ENCODE data around the gene AQP1. TPM values are rescaled to one million over a fixed set of nuclear protein-coding genes. Genes with fewer than 3 reads are reported as not detected.

Gene AQP1
- total and polyA plus RNA-seq, 5 experiments from 2014 or later = 0.23 to 0.33 TPM; not detected in 3

GRCh38 chr7:30912731-30912985, 1.0 kb downstream of the AQP1 start:
- Mint-ChIP-seq H3K4me1 (peaks cover 0 to 2% (median 0%) of the 10 kb centered on the region in 4 donors), H3K4me3 (no peak overlapping the region), H3K27ac (no peak overlapping the region), H3K27me3 (no peaks in the 10 kb centered on the region), H3K36me3 (no peaks in the 10 kb centered on the region), H3K9me3 (no peaks in the 10 kb centered on the region)
- POLR2A ChIA-PET = no interaction called here
- DNase-seq (no peak), ATAC-seq (no peak)

GRCh38 chr7:30912986-30913811, 1.5 kb downstream of the AQP1 start:
- Mint-ChIP-seq H3K4me1 (peaks cover 0 to 2% (median 0%) of the 10 kb centered on the region in 4 donors), H3K27me3 (no peaks in the 10 kb centered on the region), H3K27ac (no peak overlapping the region), H3K9me3 (no peaks in the 10 kb centered on the region), H3K36me3 (no peaks in the 10 kb centered on the region), H3K4me3 (no peak overlapping the region)
- no peak for DNase-seq
- ATAC-seq = no peak
- POLR2A ChIA-PET = no interaction called here

GRCh38 chr7:30913821-30914515, 2.3 kb downstream of the AQP1 start:
- no peak for ATAC-seq
- Mint-ChIP-seq H3K9me3 (no peaks in the 10 kb centered on the region), H3K27me3 (no peaks in the 10 kb centered on the region), H3K4me1 (peaks cover 0 to 2% (median 0%) of the 10 kb centered on the region in 4 donors), H3K4me3 (no peak overlapping the region), H3K27ac (peak overlapping the region in 1 of 10 donors; percentile 59), H3K36me3 (no peaks in the 10 kb centered on the region)
- POLR2A ChIA-PET = no interaction called here
- no peak for DNase-seq

- ATAC-seq = no peak
- Mint-ChIP-seq H3K9me3 (no peaks in the 10 kb centered on the region), H3K27ac (no peak overlapping the region), H3K4me3 (no peak overlapping the region), H3K4me1 (peaks cover 0 to 2% (median 0%) of the 10 kb centered on the region in 4 donors), H3K36me3 (no peaks in the 10 kb centered on the region), H3K27me3 (no peaks in the 10 kb centered on the region)
- no peak for DNase-seq
- POLR2A ChIA-PET = no interaction called here
Observed at GRCh38 chr7:30914596-30914995, 2.9 kb downstream of the AQP1 start.

GRCh38 chr7:30915005-30915601, 3.5 kb downstream of the AQP1 start:
- H3K4me1 Mint-ChIP-seq = peaks cover 0 to 2% (median 0%) of the 10 kb centered on the region in 4 donors
- no peaks in the 10 kb centered on the region for H3K36me3 Mint-ChIP-seq
- no peaks in the 10 kb centered on the region for H3K27me3 Mint-ChIP-seq
- no peaks in the 10 kb centered on the region for H3K9me3 Mint-ChIP-seq
- H3K27ac Mint-ChIP-seq = no peak overlapping the region
- no peak overlapping the region for H3K4me3 Mint-ChIP-seq
- ATAC-seq (no peak), DNase-seq (no peak)
- POLR2A ChIA-PET = no interaction called here

- POLR2A ChIA-PET = no interaction called here
- no peak for DNase-seq
- no peaks in the 10 kb centered on the region for H3K36me3 Mint-ChIP-seq
- no peak overlapping the region for H3K27ac Mint-ChIP-seq
- no peaks in the 10 kb centered on the region for H3K4me1 Mint-ChIP-seq
- no peaks in the 10 kb centered on the region for H3K27me3 Mint-ChIP-seq
- no peak overlapping the region for H3K4me3 Mint-ChIP-seq
- no peaks in the 10 kb centered on the region for H3K9me3 Mint-ChIP-seq
- ATAC-seq = no peak
Observed at GRCh38 chr7:30915751-30916150, 4.1 kb downstream of the AQP1 start.

- no peaks in the 10 kb centered on the region for H3K27me3 Mint-ChIP-seq
- POLR2A ChIA-PET = no interaction called here
- no peaks in the 10 kb centered on the region for H3K9me3 Mint-ChIP-seq
- H3K4me1 Mint-ChIP-seq = no peaks in the 10 kb centered on the region
- H3K4me3 Mint-ChIP-seq = no peak overlapping the region
- H3K27ac Mint-ChIP-seq = no peak overlapping the region
- no peaks in the 10 kb centered on the region for H3K36me3 Mint-ChIP-seq
- DNase-seq (no peak), ATAC-seq (no peak)
Observed at GRCh38 chr7:30916255-30916654, 4.6 kb downstream of the AQP1 start.

GRCh38 chr7:30916767-30917166, 5.1 kb downstream of the AQP1 start:
- no peak for ATAC-seq
- no peaks in the 10 kb centered on the region for H3K4me1 Mint-ChIP-seq

GRCh38 chr7:30917216-30917893, 5.7 kb downstream of the AQP1 start:
- Mint-ChIP-seq H3K36me3 (no peaks in the 10 kb centered on the region), H3K4me1 (peaks cover 0 to under 1% (median 0%) of the 10 kb centered on the region in 4 donors), H3K27ac (no peak overlapping the region), H3K4me3 (no peak overlapping the region), H3K27me3 (no peaks in the 10 kb centered on the region), H3K9me3 (no peaks in the 10 kb centered on the region)
- no peak for DNase-seq
- POLR2A ChIA-PET = no interaction called here
- ATAC-seq = no peak

More at GRCh38 chr7:30916767-30917166, 5.1 kb downstream of the AQP1 start:
- POLR2A ChIA-PET = no interaction called here
- no peak overlapping the region for H3K4me3 Mint-ChIP-seq
- no peak overlapping the region for H3K27ac Mint-ChIP-seq
- DNase-seq = no peak
- H3K27me3 Mint-ChIP-seq = no peaks in the 10 kb centered on the region
- no peaks in the 10 kb centered on the region for H3K36me3 Mint-ChIP-seq
- H3K9me3 Mint-ChIP-seq = no peaks in the 10 kb centered on the region

- Mint-ChIP-seq H3K27me3 (no peaks in the 10 kb centered on the region), H3K4me3 (no peak overlapping the region), H3K36me3 (no peaks in the 10 kb centered on the region), H3K27ac (no peak overlapping the region), H3K9me3 (no peaks in the 10 kb centered on the region), H3K4me1 (peaks cover 0 to 2% (median 0%) of the 10 kb centered on the region in 4 donors)
- DNase-seq = peak in 1 of 10 donors; percentile 54
- no peak for ATAC-seq
- POLR2A ChIA-PET = no interaction called here
Observed at GRCh38 chr7:30918676-30919075, 7.0 kb downstream of the AQP1 start.

- Mint-ChIP-seq H3K36me3 (no peaks in the 10 kb centered on the region), H3K27me3 (no peaks in the 10 kb centered on the region), H3K4me1 (peaks cover 0 to 2% (median 0%) of the 10 kb centered on the region in 4 donors), H3K9me3 (no peaks in the 10 kb centered on the region), H3K27ac (no peak overlapping the region), H3K4me3 (no peak overlapping the region)
- ATAC-seq (no peak), DNase-seq (peak in 1 of 10 donors; percentile 57)
- POLR2A ChIA-PET = no interaction called here
Observed at GRCh38 chr7:30920021-30920583, 8.4 kb downstream of the AQP1 start.

- H3K9me3 Mint-ChIP-seq = no peaks in the 10 kb centered on the region
- H3K27ac Mint-ChIP-seq = no peak overlapping the region
- H3K36me3 Mint-ChIP-seq = no peaks in the 10 kb centered on the region
- no peaks in the 10 kb centered on the region for H3K27me3 Mint-ChIP-seq
- peak in 1 of 10 donors; percentile 48 for DNase-seq
- no peak overlapping the region for H3K4me3 Mint-ChIP-seq
- POLR2A ChIA-PET = no interaction called here
- peaks cover 0 to 2% (median 0%) of the 10 kb centered on the region in 4 donors for H3K4me1 Mint-ChIP-seq
- ATAC-seq = no peak
Observed at GRCh38 chr7:30920584-30921539, 9.2 kb downstream of the AQP1 start.
